RWPE2 (cell line): ENCODE measurements around the gene C15orf62.

Experiments used
- ATAC-seq: fragments of 200-7000 bp; cut with Tn5 transposase; 3 replicates; pipeline ENCODE4 v1.9.1; 2021; ENCODE audit warnings: low read depth
- DNase-seq: peaks from one replicate; pipeline ENCODE4 v3.0.0-alpha.2; 2020; ENCODE audit warnings: low spot score
- H3K27ac ChIP-seq: fragments of 450-650 bp; 2 replicates; pipeline ENCODE4 v1.5.1; 2017; ENCODE audit warnings: mild to moderate bottlenecking; ENCODE audit not compliant: poor library complexity, severe bottlenecking
- H3K27me3 ChIP-seq: fragments of 250-450 bp; sonication (Bioruptor Pico); 2 replicates; pipeline ENCODE4 v1.5.1; 2021; ENCODE audit warnings: mild to moderate bottlenecking, moderate library complexity; ENCODE audit not compliant: insufficient read depth, poor library complexity, severe bottlenecking
- H3K36me3 ChIP-seq: fragments of 250-450 bp; sonication (Bioruptor Pico); 2 replicates; pipeline ENCODE4 v1.5.1; 2020; ENCODE audit warnings: low read depth, mild to moderate bottlenecking, moderate library complexity
- H3K4me1 ChIP-seq: fragments of 250-450 bp; sonication (Bioruptor Pico); 2 replicates; pipeline ENCODE4 v1.5.1; 2021; ENCODE audit warnings: mild to moderate bottlenecking, moderate library complexity; ENCODE audit not compliant: insufficient read depth, poor library complexity, severe bottlenecking
- H3K4me3 ChIP-seq: fragments of 250-450 bp; sonication (Bioruptor Pico); 2 replicates; pipeline ENCODE4 v1.5.1; 2021; ENCODE audit warnings: mild to moderate bottlenecking, moderate library complexity; ENCODE audit not compliant: severe bottlenecking
- H3K9me3 ChIP-seq: fragments of 250-450 bp; sonication (Bioruptor Pico); 2 replicates; pipeline ENCODE4 v1.5.1; 2021; ENCODE audit warnings: mild to moderate bottlenecking, moderate library complexity; ENCODE audit not compliant: severe bottlenecking
- TF ChIP-seq, protein P1 (sequence below): fragments of 450-650 bp; IDR thresholded peaks from one replicate; pipeline ENCODE4 v1.5.1; 2017; ENCODE audit warnings: mild to moderate bottlenecking, moderate library complexity; ENCODE audit not compliant: poor library complexity, severe bottlenecking

C15orf62 gene

DNA sequence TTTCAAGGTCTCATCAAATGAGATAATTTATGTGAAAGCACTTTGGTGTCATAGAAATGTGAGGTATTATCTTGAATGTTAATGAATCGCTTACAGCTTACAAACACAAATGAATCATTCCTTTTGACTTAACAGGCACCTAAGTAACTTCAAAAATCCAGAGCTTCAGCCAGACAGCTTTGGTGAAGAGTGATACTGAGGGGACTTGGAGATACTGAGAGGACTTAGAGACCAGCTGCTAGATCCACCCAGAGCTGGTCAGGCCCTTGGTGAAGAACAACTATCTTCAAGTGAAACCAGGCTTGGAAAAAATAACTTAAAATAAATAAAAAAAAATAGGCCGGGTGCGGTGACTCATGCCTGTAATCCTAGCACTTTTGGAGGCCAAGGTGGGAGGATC is 20.9 kb downstream of the C15orf62 start:
- TF ChIP-seq, protein P1, sequence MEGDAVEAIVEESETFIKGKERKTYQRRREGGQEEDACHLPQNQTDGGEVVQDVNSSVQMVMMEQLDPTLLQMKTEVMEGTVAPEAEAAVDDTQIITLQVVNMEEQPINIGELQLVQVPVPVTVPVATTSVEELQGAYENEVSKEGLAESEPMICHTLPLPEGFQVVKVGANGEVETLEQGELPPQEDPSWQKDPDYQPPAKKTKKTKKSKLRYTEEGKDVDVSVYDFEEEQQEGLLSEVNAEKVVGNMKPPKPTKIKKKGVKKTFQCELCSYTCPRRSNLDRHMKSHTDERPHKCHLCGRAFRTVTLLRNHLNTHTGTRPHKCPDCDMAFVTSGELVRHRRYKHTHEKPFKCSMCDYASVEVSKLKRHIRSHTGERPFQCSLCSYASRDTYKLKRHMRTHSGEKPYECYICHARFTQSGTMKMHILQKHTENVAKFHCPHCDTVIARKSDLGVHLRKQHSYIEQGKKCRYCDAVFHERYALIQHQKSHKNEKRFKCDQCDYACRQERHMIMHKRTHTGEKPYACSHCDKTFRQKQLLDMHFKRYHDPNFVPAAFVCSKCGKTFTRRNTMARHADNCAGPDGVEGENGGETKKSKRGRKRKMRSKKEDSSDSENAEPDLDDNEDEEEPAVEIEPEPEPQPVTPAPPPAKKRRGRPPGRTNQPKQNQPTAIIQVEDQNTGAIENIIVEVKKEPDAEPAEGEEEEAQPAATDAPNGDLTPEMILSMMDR, result no peak
- no peak for DNase-seq
- Histone ChIP-seq H3K27ac (peak overlapping the region; percentile 96), H3K27me3 (no peaks in the 10 kb centered on the region), H3K4me1 (peaks cover 67% of the 10 kb centered on the region), H3K36me3 (peaks cover 24% of the 10 kb centered on the region), H3K9me3 (no peaks in the 10 kb centered on the region), H3K4me3 (no peak overlapping the region)
- ATAC-seq, result no peak

DNA sequence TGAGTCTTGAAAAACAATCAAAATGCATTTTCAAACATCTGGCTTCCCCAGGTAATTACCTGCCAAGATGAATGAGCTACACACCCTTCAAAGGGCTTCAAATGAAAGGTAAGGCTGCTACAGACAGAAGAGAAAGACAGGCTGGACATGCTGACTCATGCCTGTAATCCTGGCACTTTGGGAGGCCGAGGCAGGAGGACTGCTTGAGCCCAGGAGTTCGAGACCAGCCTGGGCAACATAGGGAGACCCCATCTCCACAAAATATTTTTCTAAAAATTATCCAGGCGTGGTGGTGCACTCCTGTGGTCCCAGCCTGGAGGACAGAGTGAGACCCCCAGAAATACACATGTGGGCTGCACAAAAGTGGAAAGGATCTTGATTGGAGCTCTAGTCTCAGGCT is 22.6 kb downstream of the C15orf62 start:
- Histone ChIP-seq H3K4me1 (peaks cover 63% of the 10 kb centered on the region), H3K9me3 (no peaks in the 10 kb centered on the region), H3K27ac (peak overlapping the region; percentile 96)

DNA sequence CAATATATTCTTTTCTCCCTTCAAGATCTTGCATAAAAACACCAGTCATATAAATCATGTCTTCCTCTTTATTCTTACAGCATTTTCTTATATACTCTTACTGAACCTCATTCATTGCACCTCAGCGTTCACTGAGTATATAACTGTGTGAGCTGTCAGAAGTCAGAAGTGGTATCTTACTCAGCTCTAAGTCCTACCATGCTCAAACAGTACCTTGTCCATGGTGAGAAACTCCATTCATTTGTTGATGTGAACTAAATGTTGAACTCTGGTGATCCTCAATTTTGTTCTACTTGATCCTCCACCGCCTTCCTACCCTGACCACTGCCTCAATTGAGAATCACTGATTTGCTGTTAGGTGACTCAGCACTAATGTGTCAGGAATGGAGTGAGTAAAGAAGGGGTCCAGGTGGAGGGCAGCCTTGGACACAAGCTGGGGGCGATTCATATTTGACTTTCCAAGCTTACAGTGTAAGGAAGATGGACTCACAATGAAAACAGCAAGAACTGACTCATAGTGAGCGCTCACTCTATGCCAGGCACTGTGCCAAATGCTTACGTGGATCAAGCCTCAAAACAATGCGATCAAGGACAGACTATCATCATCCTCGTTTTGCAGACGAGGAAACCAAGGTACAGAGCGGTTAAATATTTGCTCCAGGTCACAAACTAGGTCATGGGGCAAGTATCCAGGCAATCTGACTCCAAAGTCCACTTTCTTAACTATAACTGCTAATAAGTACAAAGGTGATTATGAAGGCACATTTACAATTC is 23.6 kb downstream of the C15orf62 start:
- DNase-seq (peak; percentile 91), ATAC-seq (peak; percentile 89)
- peak overlapping the region; percentile 96 for H3K27ac ChIP-seq
- H3K27me3 ChIP-seq, result no peaks in the 10 kb centered on the region
- peaks cover 31% of the 10 kb centered on the region for H3K36me3 ChIP-seq
- no peaks in the 10 kb centered on the region for H3K9me3 ChIP-seq
- H3K4me1 ChIP-seq, result peaks cover 61% of the 10 kb centered on the region
- no peak overlapping the region for H3K4me3 ChIP-seq
- TF ChIP-seq, protein P1, result no peak

More for the DNA sequence above, 22.6 kb downstream of the C15orf62 start:
- TF ChIP-seq, protein P1, result no peak
- Histone ChIP-seq H3K4me3 (no peak overlapping the region), H3K27me3 (no peaks in the 10 kb centered on the region), H3K36me3 (peaks cover 24% of the 10 kb centered on the region)
- no peak for DNase-seq
- ATAC-seq, result no peak

DNA sequence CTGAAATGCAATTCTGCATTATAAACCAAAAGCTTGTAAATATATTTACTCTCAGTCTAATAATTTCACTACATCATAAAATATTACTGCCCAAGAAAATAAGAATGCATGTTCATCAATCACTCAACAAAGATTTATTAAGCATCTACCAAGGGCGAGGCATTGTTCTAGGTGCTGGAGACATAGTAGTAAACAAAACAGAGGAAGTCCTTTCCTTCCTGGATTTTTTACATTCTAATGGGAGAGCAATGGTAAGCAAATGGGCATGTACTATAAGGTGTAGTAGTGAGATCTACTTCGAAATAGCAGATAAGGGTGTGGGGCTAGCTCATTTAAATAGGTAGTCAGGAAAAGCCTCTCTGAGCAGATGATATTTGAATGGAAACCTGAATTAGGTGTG is 26.3 kb downstream of the C15orf62 start:
- H3K4me1 ChIP-seq, result peaks cover 43% of the 10 kb centered on the region
- no peak for ATAC-seq
- peak overlapping the region; percentile 29 for H3K27ac ChIP-seq
- H3K9me3 ChIP-seq, result no peaks in the 10 kb centered on the region
- H3K27me3 ChIP-seq, result no peaks in the 10 kb centered on the region
- peaks cover 38% of the 10 kb centered on the region for H3K36me3 ChIP-seq
- DNase-seq, result no peak
- H3K4me3 ChIP-seq, result no peak overlapping the region
- TF ChIP-seq, protein P1, result no peak

DNA sequence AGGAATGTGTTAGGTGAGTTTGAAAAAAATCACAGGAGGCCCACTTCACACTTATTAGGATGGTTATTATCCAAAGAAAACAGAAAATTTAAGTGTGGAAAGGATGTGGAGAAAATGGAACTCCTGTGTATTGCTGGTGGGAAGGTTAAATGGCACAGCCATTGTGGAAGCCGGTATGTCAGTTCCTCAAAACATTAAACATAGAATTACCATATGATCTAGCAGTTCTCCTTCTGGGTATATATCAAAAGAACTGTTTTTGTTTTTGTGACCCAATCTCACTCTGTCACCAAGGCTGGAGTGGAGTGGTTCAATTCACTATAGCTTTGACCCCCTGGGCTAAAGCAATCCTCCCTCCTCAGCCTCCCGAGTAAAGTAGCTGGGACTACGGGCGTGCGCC is 26.7 kb downstream of the C15orf62 start:
- DNase-seq (no peak), ATAC-seq (no peak)
- H3K4me3 ChIP-seq, result no peak overlapping the region
- peaks cover 41% of the 10 kb centered on the region for H3K4me1 ChIP-seq
- peaks cover 36% of the 10 kb centered on the region for H3K36me3 ChIP-seq
- TF ChIP-seq, protein P1, result no peak
- no peaks in the 10 kb centered on the region for H3K9me3 ChIP-seq
- H3K27ac ChIP-seq, result peak overlapping the region; percentile 29
- no peaks in the 10 kb centered on the region for H3K27me3 ChIP-seq
